ENCODE measurements around the gene BIRC3.
A peak's percentile ranks its signal among the peaks of the same experiment; 100 is the strongest.
"Not testable (repeated sequence)": the region's sequence is repeated elsewhere in the genome, so short reads cannot be mapped to it uniquely, and the experiment has no call there.

BIRC3 gene

GRCh38 chr11:102296757-102297156, 20.5 kb upstream of the BIRC3 start:
- not testable (repeated sequence) for DNase-seq

- peak; percentile 45 for DNase-seq
Observed at GRCh38 chr11:102300837-102301236, 16.4 kb upstream of the BIRC3 start.

GRCh38 chr11:102302241-102302640, 15.0 kb upstream of the BIRC3 start:
- no peak for DNase-seq

GRCh38 chr11:102304686-102305085, 12.6 kb upstream of the BIRC3 start:
- DNase-seq, result no peak

- no peak for DNase-seq
Observed at GRCh38 chr11:102305352-102306047, 11.8 kb upstream of the BIRC3 start.

- DNase-seq, result no peak
Observed at GRCh38 chr11:102306048-102306597, 11.2 kb upstream of the BIRC3 start.

- peak; percentile 30 for DNase-seq
Observed at GRCh38 chr11:102306817-102307726, 10.2 kb upstream of the BIRC3 start.

GRCh38 chr11:102307727-102308038, 9.6 kb upstream of the BIRC3 start:
- no peak for DNase-seq

- no peak for DNase-seq
Observed at GRCh38 chr11:102309621-102310541, 7.4 kb upstream of the BIRC3 start.

GRCh38 chr11:102312667-102313066, 4.6 kb upstream of the BIRC3 start:
- DNase-seq, result no peak

- no peak for DNase-seq
Observed at GRCh38 chr11:102313238-102313940, 3.9 kb upstream of the BIRC3 start.

GRCh38 chr11:102314784-102315183, 2.5 kb upstream of the BIRC3 start:
- no peak for DNase-seq

GRCh38 chr11:102316346-102316904, 859 bp upstream of the BIRC3 start:
- DNase-seq, result no peak

GRCh38 chr11:102317768-102318103, 452 bp downstream of the BIRC3 start:
- no peak for DNase-seq

- DNase-seq, result peak; percentile 67
Observed at GRCh38 chr11:102318469-102318868, 1.2 kb downstream of the BIRC3 start.

GRCh38 chr11:102319544-102319943, 2.3 kb downstream of the BIRC3 start:
- DNase-seq, result no peak

- DNase-seq, result no peak
Observed at GRCh38 chr11:102320188-102320587, 2.9 kb downstream of the BIRC3 start.

- no peak for DNase-seq
Observed at GRCh38 chr11:102320679-102321078, 3.4 kb downstream of the BIRC3 start.

GRCh38 chr11:102322560-102322959, 5.3 kb downstream of the BIRC3 start:
- no peak for DNase-seq

GRCh38 chr11:102323542-102324251, 6.4 kb downstream of the BIRC3 start:
- DNase-seq, result no peak

GRCh38 chr11:102325088-102325487, 7.8 kb downstream of the BIRC3 start:
- no peak for DNase-seq

Data from activated naive CD4-positive, alpha-beta T cell treated with Interleukin-2 at 50 U/mL for 16 hours (primary cell).